Spinal cord (tissue), 10 donors: Measurements from ENCODE around the gene RECQL5. TPM values are rescaled to one million over a fixed set of nuclear protein-coding genes. Genes with fewer than 3 reads are reported as not detected.
"Not testable (repeated sequence)": the region's sequence is repeated elsewhere in the genome, so short reads cannot be mapped to it uniquely, and the experiment has no call there.

Experiments used
- DNase-seq, 6 donors: peaks; one replicate each; pipeline versions ENCODE4 v3.0.0 to v3.0.0-alpha.2; 2013 to 2015; ENCODE audit warnings: low spot score in 6 of 6, low read depth in 4 of 6
- H3K27ac ChIP-seq: one replicate; pipeline ENCODE4 v1.5.1; 2013; ENCODE audit warnings: low read depth, low read length, control low read depth
- H3K27me3 ChIP-seq: one replicate; pipeline ENCODE4 v1.6.1; 2013; ENCODE audit warnings: low read length; ENCODE audit not compliant: control insufficient read depth, insufficient read depth
- H3K36me3 ChIP-seq: one replicate; pipeline ENCODE4 v1.6.1; 2013; ENCODE audit warnings: low read length; ENCODE audit not compliant: control insufficient read depth, insufficient read depth
- H3K4me1 ChIP-seq: one replicate; pipeline ENCODE4 v1.6.1; 2013; ENCODE audit warnings: low read length; ENCODE audit not compliant: control insufficient read depth, insufficient read depth
- H3K4me3 ChIP-seq: one replicate; pipeline ENCODE4 v1.5.1; 2013; ENCODE audit warnings: low read depth, low read length, control low read depth
- H3K9me3 ChIP-seq: one replicate; pipeline ENCODE4 v1.6.1; 2013; ENCODE audit warnings: low read length; ENCODE audit not compliant: control insufficient read depth, insufficient read depth
- WGBS: methylation state at CpG from one replicate; pipeline ENCODE4 v1.1.5; 2013; ENCODE audit warnings: missing lambda C conversion rate; ENCODE audit not compliant: insufficient coverage; 5-methylcytosine and 5-hydroxymethylcytosine counted together
- polyA plus RNA-seq, 2 donors: library from polyadenylated mRNA; unstranded; fragments of 120-200 nt; gene quantifications; one replicate each; pipeline ENCODE4 v1.2.1, GENCODE V29; 2013; ENCODE audit not compliant: insufficient read length in 2 of 2
- total RNA-seq, 2 donors: library from RNA; depleted of rRNA in 1 of 2; stranded (reverse); fragments of 120-200 nt in 1 of 2; fragments of >200 nt in 1 of 2; gene quantifications; one replicate each; pipeline versions ENCODE4 v1.2.3 to v1.2.4, GENCODE V29; 2013 to 2014
- donor health status: healthy.

RECQL5 gene
- total and polyA plus RNA-seq, 4 donors: 10.2 to 36.5 (median 28.7) TPM

DNA sequence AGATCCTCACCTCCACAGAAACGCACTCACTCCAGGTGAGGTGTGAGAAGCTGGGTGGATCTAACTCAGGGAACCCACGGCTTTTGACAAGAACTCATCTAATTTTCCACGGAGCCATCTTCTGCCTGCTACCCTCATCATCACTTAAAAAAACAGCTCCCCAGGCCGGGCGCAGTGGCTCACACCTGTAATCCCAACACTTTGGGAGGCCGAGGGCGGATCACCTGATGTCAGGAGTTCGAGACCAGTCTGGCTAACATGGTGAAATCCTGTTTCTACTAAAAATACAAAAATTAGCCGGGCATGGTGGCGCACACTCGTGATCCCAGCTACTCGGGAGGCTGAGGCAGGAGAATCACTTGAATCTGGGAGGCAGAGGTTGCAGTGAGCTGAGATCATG is 28.9 kb downstream of the RECQL5 start:
- not testable (repeated sequence) for H3K4me3 ChIP-seq, H3K27ac ChIP-seq, H3K9me3 ChIP-seq, DNase-seq, H3K27me3 ChIP-seq
- 99% methylated on average over 8 of the region's 12 CpGs for WGBS
- peaks cover 49% of the 10 kb centered on the region for H3K4me1 ChIP-seq
- peaks cover 79% of the 10 kb centered on the region for H3K36me3 ChIP-seq

DNA sequence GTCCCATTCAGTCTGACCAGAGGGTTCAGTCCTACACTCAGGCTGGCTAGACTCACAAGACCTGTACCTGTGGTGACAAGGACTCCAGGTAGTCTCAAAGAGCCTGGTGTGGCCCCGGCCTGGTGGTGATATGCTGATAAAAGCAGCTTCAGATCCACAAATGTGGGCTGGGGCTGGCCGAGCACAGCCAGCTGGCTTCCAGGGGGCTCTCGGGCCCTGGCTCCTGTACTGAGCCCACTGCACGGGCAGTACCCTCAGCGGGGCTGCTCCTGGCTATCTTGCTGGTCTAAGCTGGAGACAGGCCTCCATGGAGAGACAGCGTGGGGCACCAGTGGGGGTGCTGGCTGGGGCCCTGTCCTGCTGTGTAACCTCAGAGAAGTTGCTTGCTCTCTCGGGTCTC is 29.4 kb downstream of the RECQL5 start:
- DNase-seq: no peak
- Histone ChIP-seq H3K27ac (no peak overlapping the region), H3K27me3 (no peaks in the 10 kb centered on the region), H3K36me3 (peaks cover 75% of the 10 kb centered on the region), H3K9me3 (no peaks in the 10 kb centered on the region), H3K4me3 (no peak overlapping the region), H3K4me1 (peaks cover 53% of the 10 kb centered on the region)
- 93% methylated on average over 6 of the region's 7 CpGs for WGBS

DNA sequence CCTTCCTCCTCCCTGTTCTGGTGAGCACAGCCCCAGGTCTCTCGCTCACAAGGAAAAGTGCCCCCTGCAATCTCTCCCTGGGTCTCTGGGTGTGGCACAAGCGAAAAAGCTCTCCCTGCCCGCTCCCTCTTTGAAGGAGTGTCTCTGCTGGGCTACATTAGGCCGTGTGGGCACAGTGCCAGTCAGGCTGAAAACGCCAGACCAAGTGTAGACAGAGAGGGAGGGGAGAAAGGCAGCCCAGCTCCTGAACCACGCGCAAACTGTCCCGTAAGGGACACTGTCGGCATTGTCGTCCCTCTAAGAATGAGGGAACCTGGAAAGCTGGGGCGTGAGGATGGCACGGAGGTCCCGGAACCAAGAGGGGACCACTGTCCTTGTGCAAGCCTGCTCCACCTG is 29.8 kb downstream of the RECQL5 start:
- Histone ChIP-seq H3K9me3 (no peaks in the 10 kb centered on the region), H3K27ac (no peak overlapping the region), H3K4me3 (no peak overlapping the region), H3K4me1 (peaks cover 56% of the 10 kb centered on the region), H3K27me3 (no peaks in the 10 kb centered on the region), H3K36me3 (peaks cover 76% of the 10 kb centered on the region)
- WGBS: 63% methylated on average over 13 of the region's 13 CpGs
- DNase-seq: peak in 2 of 6 donors; percentile 26 to 46

DNA sequence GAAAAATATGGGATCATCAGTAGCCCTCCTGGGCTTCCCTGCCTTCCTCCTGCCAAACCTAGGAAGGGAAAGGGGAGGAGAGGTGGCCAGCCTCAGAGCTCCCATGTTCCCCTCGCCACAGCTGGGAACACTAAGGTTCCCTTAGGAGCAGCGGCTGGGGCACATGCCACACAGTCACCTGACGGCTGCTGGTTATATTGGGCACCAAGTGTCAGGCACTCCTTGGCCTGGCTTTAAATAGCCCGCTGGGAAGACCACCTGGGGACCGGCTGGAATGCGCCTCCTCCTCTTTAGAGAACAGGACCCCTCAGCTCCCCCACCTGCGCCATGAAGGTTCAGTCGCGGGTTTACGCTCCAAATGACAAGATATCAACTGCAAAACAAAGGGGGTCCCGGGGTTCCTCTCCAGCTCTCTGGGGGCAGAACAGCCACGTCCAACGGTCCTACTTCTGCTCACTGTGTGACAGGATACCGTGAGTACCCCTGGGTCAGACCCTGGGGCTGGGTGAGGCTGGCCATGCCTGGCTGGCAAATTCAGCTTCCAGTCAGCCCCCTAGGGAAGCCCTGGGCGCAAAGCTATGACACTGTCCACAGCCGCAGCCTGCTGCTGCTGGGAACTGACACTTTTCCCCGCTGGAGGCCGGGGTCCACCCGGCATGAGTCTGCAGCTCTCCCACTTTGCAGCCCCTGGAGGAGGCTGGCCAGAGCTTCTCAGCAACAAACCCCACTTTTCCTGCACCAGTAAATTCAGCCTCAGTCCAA is 30.4 kb downstream of the RECQL5 start:
- WGBS: 82% methylated on average over 19 of the region's 19 CpGs
- Histone ChIP-seq H3K4me1 (peaks cover 56% of the 10 kb centered on the region), H3K27ac (peak overlapping the region; percentile 27), H3K36me3 (peaks cover 74% of the 10 kb centered on the region), H3K9me3 (no peaks in the 10 kb centered on the region), H3K4me3 (no peak overlapping the region), H3K27me3 (no peaks in the 10 kb centered on the region)
- DNase-seq: no peak

DNA sequence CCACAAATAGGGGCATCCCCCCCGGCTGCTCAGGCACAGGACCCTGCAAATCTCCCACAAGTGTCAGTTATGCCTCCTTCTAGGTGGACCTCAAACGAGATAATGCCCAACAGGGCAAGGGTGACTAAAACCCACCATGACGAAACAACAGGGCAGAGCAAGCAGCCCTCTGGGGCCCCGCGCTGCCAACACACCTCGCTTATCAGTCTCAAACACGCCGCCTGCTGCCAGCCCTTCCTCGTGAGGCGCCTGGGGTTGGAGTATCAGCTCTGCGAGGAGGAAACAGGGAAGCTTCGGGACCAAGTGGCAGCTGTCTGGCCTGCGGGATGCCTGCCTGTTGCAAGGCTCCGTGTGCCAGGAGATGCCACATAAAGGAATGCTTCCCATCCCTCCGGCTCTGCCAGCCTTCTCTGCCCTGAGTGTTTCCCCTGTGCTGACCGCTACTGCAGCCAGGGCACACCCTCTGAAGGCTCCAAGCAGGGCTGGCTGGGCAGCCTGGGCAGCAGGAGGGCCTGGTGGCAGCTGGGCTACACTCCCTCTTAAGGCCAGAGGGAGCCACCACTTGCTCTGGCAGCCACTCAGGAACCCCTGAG is 31.2 kb downstream of the RECQL5 start:
- Histone ChIP-seq H3K27ac (peak overlapping the region; percentile 96), H3K4me1 (peaks cover 56% of the 10 kb centered on the region), H3K9me3 (no peaks in the 10 kb centered on the region), H3K4me3 (no peak overlapping the region), H3K36me3 (peaks cover 76% of the 10 kb centered on the region), H3K27me3 (no peaks in the 10 kb centered on the region)
- 71% methylated on average over 16 of the region's 16 CpGs for WGBS
- DNase-seq: no peak

DNA sequence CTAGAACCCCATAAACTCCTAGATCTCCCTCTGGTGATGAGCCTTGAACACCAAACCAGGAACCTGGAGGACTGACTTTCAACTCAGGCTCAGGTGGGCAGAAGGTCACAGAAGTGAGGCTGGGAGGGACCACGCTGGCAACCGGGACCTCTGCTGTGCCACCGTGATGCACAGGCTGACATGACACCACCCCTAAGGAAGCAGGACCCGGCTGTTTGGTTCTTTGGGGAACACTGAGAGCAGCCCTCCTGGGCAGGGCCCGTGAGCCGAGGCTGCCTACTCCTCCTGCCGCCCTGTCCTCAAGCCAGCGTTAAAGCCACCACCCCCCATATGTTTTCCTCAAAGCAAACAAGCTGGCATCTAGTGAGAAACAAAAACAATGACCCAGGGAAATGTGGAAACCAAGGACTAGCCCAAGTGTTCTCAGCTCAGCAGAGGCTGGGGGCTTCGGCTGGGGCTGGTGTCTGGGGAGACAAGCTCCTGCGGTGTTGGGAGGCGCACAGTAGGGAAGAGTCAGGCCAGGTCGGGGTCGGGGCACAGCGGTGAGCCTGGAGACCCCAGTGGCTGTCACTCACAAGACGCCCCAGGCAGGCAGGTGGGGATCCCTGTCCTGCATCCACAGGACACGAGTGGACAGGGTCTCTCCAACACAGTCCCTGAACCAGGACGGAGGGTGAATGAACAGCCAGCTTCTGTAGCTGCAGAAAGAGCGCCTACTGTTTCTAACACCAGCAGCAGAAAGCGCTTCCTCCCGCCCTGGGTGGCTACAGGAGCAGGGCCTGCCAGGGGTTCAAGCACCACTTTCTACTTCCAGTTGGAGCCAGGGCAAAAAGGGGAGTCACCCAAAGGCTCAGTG is 32.0 kb downstream of the RECQL5 start:
- peak overlapping the region; percentile 43 for H3K4me3 ChIP-seq

DNA sequence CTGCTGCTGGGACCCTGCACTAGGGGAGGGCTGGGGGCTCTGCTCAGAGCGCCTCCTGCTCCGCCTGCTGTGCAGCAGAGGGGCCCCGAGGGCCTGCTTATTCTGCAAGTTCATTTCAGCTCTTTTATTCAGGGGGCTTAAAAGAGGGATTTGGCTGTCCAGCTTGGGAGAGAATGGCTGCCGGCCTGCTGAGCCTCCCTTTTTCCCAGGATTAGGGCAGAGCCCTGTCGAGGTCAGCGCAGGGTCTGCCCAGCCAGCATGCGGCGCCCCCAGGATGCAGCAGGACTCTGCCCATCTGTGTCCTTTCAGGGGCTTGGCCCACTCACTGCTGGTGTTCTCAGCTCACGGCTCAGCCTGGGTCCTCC is 32.6 kb downstream of the RECQL5 start:
- Histone ChIP-seq H3K27me3 (no peaks in the 10 kb centered on the region), H3K9me3 (no peaks in the 10 kb centered on the region), H3K27ac (peak overlapping the region; percentile 96), H3K4me1 (peaks cover 56% of the 10 kb centered on the region), H3K4me3 (peak overlapping the region; percentile 43), H3K36me3 (peaks cover 76% of the 10 kb centered on the region)
- WGBS: 41% methylated on average over 9 of the region's 9 CpGs
- no peak for DNase-seq

More for the DNA sequence above, 32.0 kb downstream of the RECQL5 start:
- no peaks in the 10 kb centered on the region for H3K27me3 ChIP-seq
- peaks cover 56% of the 10 kb centered on the region for H3K4me1 ChIP-seq
- peaks cover 76% of the 10 kb centered on the region for H3K36me3 ChIP-seq
- H3K27ac ChIP-seq: peak overlapping the region; percentile 96
- H3K9me3 ChIP-seq: no peaks in the 10 kb centered on the region
- no peak for DNase-seq
- 71% methylated on average over 17 of the region's 20 CpGs for WGBS

DNA sequence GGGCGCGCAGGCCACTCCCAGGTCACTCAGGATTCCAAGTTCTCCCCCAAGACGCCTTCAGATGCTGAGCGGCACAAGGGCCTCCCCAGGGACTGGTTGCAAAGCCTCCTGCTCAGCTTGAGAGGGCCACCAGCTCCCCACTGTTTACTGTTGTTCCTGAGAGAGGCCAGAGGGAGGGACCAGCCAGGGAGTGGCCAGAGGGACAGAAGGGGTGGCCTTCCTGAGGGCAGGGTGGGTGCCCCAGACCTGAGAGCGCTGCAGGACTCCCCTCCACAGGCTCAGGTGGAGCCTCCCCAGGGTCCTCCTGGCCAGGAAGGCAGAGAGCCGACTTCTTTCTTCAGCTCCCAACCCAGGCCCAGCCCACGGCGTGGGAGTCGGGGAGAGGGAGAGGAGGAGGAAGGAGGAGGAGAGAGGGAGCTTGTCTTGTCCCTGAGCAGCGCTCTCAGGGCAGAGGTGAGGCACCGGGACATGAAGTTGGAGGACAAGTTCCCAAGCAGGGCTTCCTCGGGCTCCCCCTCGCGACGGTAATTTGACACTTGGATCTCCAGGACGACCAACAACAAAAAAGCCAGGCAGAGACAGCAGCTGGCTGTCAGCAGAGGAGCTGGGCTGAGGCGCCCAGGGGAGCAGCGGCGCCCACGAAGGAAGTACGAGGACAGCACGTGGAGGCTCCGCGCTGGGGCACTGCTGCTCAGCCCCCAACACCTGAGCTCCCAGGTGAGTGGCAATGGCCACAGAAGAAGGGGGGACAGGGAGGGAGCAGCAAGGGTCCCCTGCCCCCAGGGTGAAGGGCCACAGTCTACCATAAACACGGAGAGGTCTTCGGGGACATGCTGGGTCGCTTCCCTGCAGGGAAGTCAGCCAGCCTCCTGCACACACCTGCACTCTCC is 33.2 kb downstream of the RECQL5 start:
- DNase-seq: peak; percentile 57 to 93 (median 75)
- no peaks in the 10 kb centered on the region for H3K9me3 ChIP-seq
- H3K36me3 ChIP-seq: peaks cover 76% of the 10 kb centered on the region
- H3K4me1 ChIP-seq: peaks cover 56% of the 10 kb centered on the region
- H3K27me3 ChIP-seq: no peaks in the 10 kb centered on the region
- H3K27ac ChIP-seq: peak overlapping the region; percentile 96
- H3K4me3 ChIP-seq: peak overlapping the region; percentile 43
- 16% methylated on average over 25 of the region's 27 CpGs for WGBS
